BE2C (cell line): ENCODE measurements around the gene MRPL54.

Experiments
- DNase-seq: peaks from one replicate; pipeline ENCODE4 v3.0.0-alpha.2; 2020
- H3K27me3 ChIP-seq: fragments of 250-450 bp; sonication (Bioruptor Pico); 2 replicates; pipeline ENCODE4 v1.5.1; 2020; ENCODE audit warnings: mild to moderate bottlenecking
- H3K36me3 ChIP-seq: fragments of 250-450 bp; sonication (Bioruptor Pico); 2 replicates; pipeline ENCODE4 v1.5.1; 2020; ENCODE audit warnings: mild to moderate bottlenecking
- H3K4me1 ChIP-seq: fragments of 250-450 bp; sonication (Bioruptor Pico); 2 replicates; pipeline ENCODE4 v1.5.1; 2020
- H3K4me3 ChIP-seq: 2 replicates; pipeline ENCODE4 v1.5.1; 2011; ENCODE audit warnings: low read depth, low read length
- H3K9me3 ChIP-seq: fragments of 250-450 bp; sonication (Bioruptor Pico); 2 replicates; pipeline ENCODE4 v1.5.1; 2020
- CTCF ChIP-seq: IDR thresholded peaks from 2 replicates; pipeline ENCODE4 v1.5.1; 2012; ENCODE audit warnings: mild to moderate bottlenecking, low read depth, low read length

The MRPL54 gene

GRCh38 chr19:3785451-3785937 is 23.0 kb downstream of the MRPL54 start:
- TF ChIP-seq CTCF = no peak
- H3K4me1 ChIP-seq = no peaks in the 10 kb centered on the region
- H3K4me3 ChIP-seq = no peak overlapping the region
- H3K36me3 ChIP-seq = no peaks in the 10 kb centered on the region
- peaks cover 33% of the 10 kb centered on the region for H3K27me3 ChIP-seq
- no peak for DNase-seq
- H3K9me3 ChIP-seq = peaks cover 7% of the 10 kb centered on the region; the same call in 1 of the 2 replicates

GRCh38 chr19:3785938-3786824 is 23.7 kb downstream of the MRPL54 start, which contains the start of gene MATK:
Gene MATK, minus strand, starts transcription at chr19:3786381. Its CDS starts 1,246 bp downstream, at chr19:3785135.
- H3K4me1 ChIP-seq = no peaks in the 10 kb centered on the region

GRCh38 chr19:3788996-3789778 is 26.7 kb downstream of the MRPL54 start:
- H3K36me3 ChIP-seq = no peaks in the 10 kb centered on the region
- H3K4me1 ChIP-seq = no peaks in the 10 kb centered on the region
- no peak for DNase-seq
- no peak overlapping the region for H3K4me3 ChIP-seq
- no peak for TF ChIP-seq CTCF
- H3K9me3 ChIP-seq = no peaks in the 10 kb centered on the region; the same call in 1 of the 2 replicates
- H3K27me3 ChIP-seq = peaks cover 25% of the 10 kb centered on the region

More at GRCh38 chr19:3785938-3786824, 23.7 kb downstream of the MRPL54 start, which contains the start of gene MATK:
- no peak within 1 kb of the TSS for H3K4me3 ChIP-seq
- H3K27me3 ChIP-seq = peaks cover 33% of the 10 kb centered on the region
- no peak for TF ChIP-seq CTCF
- no peaks in the 10 kb centered on the region for H3K36me3 ChIP-seq
- DNase-seq = no peak
- H3K9me3 ChIP-seq = peaks cover 7% of the 10 kb centered on the region; the same call in 1 of the 2 replicates

- H3K9me3 ChIP-seq = no peaks in the 10 kb centered on the region; the same call in 1 of the 2 replicates
- no peaks in the 10 kb centered on the region for H3K36me3 ChIP-seq
- no peak for TF ChIP-seq CTCF
- peaks cover 14% of the 10 kb centered on the region for H3K27me3 ChIP-seq
- DNase-seq = no peak
- H3K4me3 ChIP-seq = no peak overlapping the region
- H3K4me1 ChIP-seq = no peaks in the 10 kb centered on the region
These were observed 27.8 kb downstream of the MRPL54 start for GRCh38 chr19:3790209-3790734.

- Histone ChIP-seq H3K4me1 (no peaks in the 10 kb centered on the region), H3K4me3 (no peak overlapping the region), H3K27me3 (peaks cover 8% of the 10 kb centered on the region), H3K9me3 (no peaks in the 10 kb centered on the region; the same call in 1 of the 2 replicates), H3K36me3 (no peaks in the 10 kb centered on the region)
- TF ChIP-seq CTCF = no peak
- DNase-seq = no peak
These were observed 28.5 kb downstream of the MRPL54 start for GRCh38 chr19:3790941-3791340.
